GM23338 (cell line): ENCODE data around the gene SUPT3H. TPM values are rescaled to one million over a fixed set of nuclear protein-coding genes. Genes with fewer than 3 reads are reported as not detected.

Source experiments
- ATAC-seq: fragments of 200-7000 bp; cut with Tn5 transposase; 3 replicates; pipeline ENCODE4 v1.9.1; 2020
- DNase-seq: peaks from one replicate; pipeline ENCODE4 v3.0.0-alpha.2; 2015; ENCODE audit warnings: low spot score
- H2AFZ ChIP-seq: fragments of 200-600 bp; sonication (generic); 2 replicates; pipeline ENCODE4 v1.8.0; 2016; ENCODE audit warnings: antibody characterized with exemption, mild to moderate bottlenecking, moderate library complexity
- H3F3A ChIP-seq: fragments of 200-600 bp; sonication (generic); replicated peaks from 2 replicates; pipeline ENCODE4 v1.8.0; 2017; ENCODE audit warnings: antibody characterized with exemption, mixed run types, low read depth
- H3K27ac ChIP-seq: fragments of 200-600 bp; sonication (generic); 2 replicates; pipeline ENCODE4 v1.6.1; 2016; ENCODE audit warnings: low read depth
- H3K27me3 ChIP-seq: fragments of 200-600 bp; sonication (generic); 2 replicates; pipeline ENCODE4 v1.8.0; 2016; ENCODE audit warnings: mild to moderate bottlenecking, mixed run types, moderate library complexity; ENCODE audit not compliant: insufficient read depth
- H3K36me3 ChIP-seq: fragments of 200-600 bp; sonication (generic); 2 replicates; pipeline ENCODE4 v1.8.0; 2016; ENCODE audit warnings: mild to moderate bottlenecking; ENCODE audit not compliant: insufficient read depth
- H3K4me1 ChIP-seq: fragments of 200-600 bp; sonication (generic); 2 replicates; pipeline ENCODE4 v1.8.0; 2016; ENCODE audit warnings: mild to moderate bottlenecking, moderate library complexity; ENCODE audit not compliant: insufficient read depth
- H3K4me2 ChIP-seq: fragments of 200-600 bp; sonication (generic); 2 replicates; pipeline ENCODE4 v1.7.1; 2017; ENCODE audit warnings: mixed run types
- H3K4me3 ChIP-seq: fragments of 200-600 bp; sonication (generic); 2 replicates; pipeline ENCODE4 v1.6.1; 2016; ENCODE audit warnings: mixed run types
- H3K79me2 ChIP-seq: fragments of 200-600 bp; sonication (generic); replicated peaks from 2 replicates; pipeline ENCODE4 v1.8.0; 2017; ENCODE audit warnings: mild to moderate bottlenecking; ENCODE audit not compliant: insufficient read depth
- H3K9me2 ChIP-seq: fragments of 200-600 bp; sonication (generic); 2 replicates; pipeline ENCODE4 v1.8.0; 2017; ENCODE audit not compliant: insufficient read depth
- H4K20me1 ChIP-seq: fragments of 200-600 bp; sonication (generic); replicated peaks from 2 replicates; pipeline ENCODE4 v1.8.0; 2017; ENCODE audit warnings: mild to moderate bottlenecking; ENCODE audit not compliant: insufficient read depth
- H3K27ac Mint-ChIP-seq: 2 replicates; pipeline ENCODE4 v1.8.0; 2020; ENCODE audit warnings: inconsistent platforms, mild to moderate bottlenecking, moderate library complexity, mixed read lengths
- H3K27me3 Mint-ChIP-seq: 3 replicates; pipeline ENCODE4 v1.8.0; 2022; ENCODE audit warnings: low read depth, mild to moderate bottlenecking, moderate library complexity, mixed read lengths, inconsistent platforms; ENCODE audit not compliant: insufficient read depth, poor library complexity
- H3K36me3 Mint-ChIP-seq: 3 replicates; pipeline ENCODE4 v1.8.0; 2021; ENCODE audit warnings: low read depth, mild to moderate bottlenecking, inconsistent platforms, moderate library complexity, mixed read lengths
- H3K4me1 Mint-ChIP-seq: 3 replicates; pipeline ENCODE4 v1.8.0; 2020; ENCODE audit warnings: mild to moderate bottlenecking, inconsistent platforms, mixed read lengths
- H3K4me3 Mint-ChIP-seq: 3 replicates; pipeline ENCODE4 v1.8.0; 2021; ENCODE audit warnings: moderate library complexity, mild to moderate bottlenecking, inconsistent platforms, mixed read lengths
- H3K9me3 Mint-ChIP-seq: 3 replicates; pipeline ENCODE4 v1.8.0; 2020; ENCODE audit warnings: moderate library complexity, mild to moderate bottlenecking, inconsistent platforms, mixed read lengths
- CREB1 ChIP-seq: fragments of 250-450 bp; sonication (Bioruptor Pico); IDR thresholded peaks from 2 replicates; pipeline ENCODE4 v1.5.0; 2020; ENCODE audit warnings: low read depth, mild to moderate bottlenecking, moderate library complexity
- CTCF ChIP-seq, 2 experiments: fragments of 200-600 bp in 1 of 2; sonication (generic) in 1 of 2; conservative IDR thresholded peaks; 2 replicates each; pipeline versions ENCODE4 v1.5.1 to v1.6.1; 2016 to 2017; ENCODE audit warnings: antibody characterized with exemption in 2 of 2, low read depth in 2 of 2, mild to moderate bottlenecking in 2 of 2, moderate library complexity in 1 of 2
- EZH2 ChIP-seq: fragments of 200-600 bp; sonication (generic); IDR thresholded peaks from one replicate; pipeline ENCODE4 v1.8.0; 2017; ENCODE audit warnings: antibody characterized with exemption, mild to moderate bottlenecking, low read depth; ENCODE audit not compliant: unreplicated experiment
- EZH2phosphoT487 ChIP-seq: fragments of 200-600 bp; sonication (generic); IDR thresholded peaks from one replicate; pipeline ENCODE4 v1.8.1; 2018; ENCODE audit warnings: antibody characterized with exemption; ENCODE audit not compliant: unreplicated experiment
- NANOG ChIP-seq: IDR thresholded peaks from 2 replicates; pipeline ENCODE4 v1.6.1; 2016; ENCODE audit warnings: antibody characterized with exemption, borderline replicate concordance
- STAT1 ChIP-seq: IDR thresholded peaks from one replicate; pipeline ENCODE4 v1.6.1; 2016; ENCODE audit warnings: antibody characterized with exemption; ENCODE audit not compliant: unreplicated experiment
- ZNF114 ChIP-seq: fragments of 250-450 bp; sonication (Bioruptor Pico); IDR thresholded peaks from 2 replicates; pipeline ENCODE4 v1.5.0; 2020; ENCODE audit warnings: mild to moderate bottlenecking, moderate library complexity
- ZNF331 ChIP-seq: fragments of 250-450 bp; sonication (Bioruptor Pico); IDR thresholded peaks from 2 replicates; pipeline ENCODE4 v1.5.0; 2020; ENCODE audit warnings: low read depth, mild to moderate bottlenecking, moderate library complexity
- ZNF462 ChIP-seq: fragments of 250-450 bp; sonication (Bioruptor Pico); IDR thresholded peaks from 2 replicates; pipeline ENCODE4 v1.5.0; 2020; ENCODE audit warnings: mild to moderate bottlenecking, moderate library complexity
- polyA plus RNA-seq: library from polyadenylated mRNA; unstranded; fragments of >200 nt; fragmentation: Nextera tagmentation; extraction: Ambion mirVana; gene quantifications from 2 replicates; pipeline ENCODE4 v1.2.1, GENCODE V29; 2016
- total RNA-seq: library from RNA; depleted of rRNA; stranded (reverse); fragments of >200 nt; shearing (Covaris generic); gene quantifications from 2 replicates; pipeline ENCODE4 v1.2.3, GENCODE V29; 2014

Gene SUPT3H
- total and polyA plus RNA-seq, 2 experiments from 2014 or later: 11.4 to 30.1 TPM

- Mint-ChIP-seq H3K4me1 (no peaks in the 10 kb centered on the region), H3K27me3 (no peaks in the 10 kb centered on the region), H3K9me3 (peaks cover 15% of the 10 kb centered on the region; the same call in 2 of the 3 replicates), H3K36me3 (peaks cover 12% of the 10 kb centered on the region; the same call in 2 of the 3 replicates), H3K27ac (no peak overlapping the region), H3K4me3 (no peak overlapping the region)
- H3K4me2 ChIP-seq: no peak overlapping the region
- H3K4me1 ChIP-seq: no peaks in the 10 kb centered on the region
- ATAC-seq (no peak), DNase-seq (no peak)
- H3F3A ChIP-seq: no peaks in the 10 kb centered on the region
- no peaks in the 10 kb centered on the region for H4K20me1 ChIP-seq
- H3K27ac ChIP-seq: no peak overlapping the region
- no peak overlapping the region for H2AFZ ChIP-seq
- no peaks in the 10 kb centered on the region for H3K27me3 ChIP-seq
- TF ChIP-seq CTCF (conservative IDR thresholded peaks at IDR 0.05; ENCODE audit: low read depth in 2 of 2): no peak
- H3K4me3 ChIP-seq: no peak overlapping the region
- no peaks in the 10 kb centered on the region for H3K79me2 ChIP-seq
- no peaks in the 10 kb centered on the region for H3K9me2 ChIP-seq
- H3K36me3 ChIP-seq: 0 out of 2 replicates have a peak, but pooled peaks cover 3% of the 10 kb centered on the region
Observed at GRCh38 chr6:45026003-45026516, 351.7 kb downstream of the SUPT3H start.

GRCh38 chr6:45024610-45025009 lies 353.1 kb downstream of the SUPT3H start:
- Histone ChIP-seq H3K4me3 (no peak overlapping the region), H3F3A (no peaks in the 10 kb centered on the region), H3K36me3 (0 out of 2 replicates have a peak, but pooled peaks cover 3% of the 10 kb centered on the region), H3K27ac (no peak overlapping the region), H3K79me2 (no peaks in the 10 kb centered on the region), H2AFZ (no peak overlapping the region), H3K4me2 (no peak overlapping the region), H3K9me2 (no peaks in the 10 kb centered on the region), H3K4me1 (no peaks in the 10 kb centered on the region), H4K20me1 (no peaks in the 10 kb centered on the region), H3K27me3 (no peaks in the 10 kb centered on the region)
- Mint-ChIP-seq H3K4me3 (no peak overlapping the region), H3K4me1 (no peaks in the 10 kb centered on the region), H3K27ac (no peak overlapping the region), H3K27me3 (no peaks in the 10 kb centered on the region), H3K36me3 (peaks cover 12% of the 10 kb centered on the region; the same call in 2 of the 3 replicates), H3K9me3 (peaks cover 15% of the 10 kb centered on the region; the same call in 2 of the 3 replicates)
- ATAC-seq: no peak
- no peak for DNase-seq
- TF ChIP-seq NANOG (no peak), CTCF (conservative IDR thresholded peaks at IDR 0.05; ENCODE audit: low read depth in 2 of 2) (no peak), EZH2 (no peak), STAT1 (no peak), CREB1 (no peak), ZNF462 (no peak), ZNF331 (no peak), ZNF114 (CRISPR knock-in tag) (no peak), EZH2phosphoT487 (no peak)
